ENCODE data around the gene GOLGA6C. TPM values are rescaled to one million over a fixed set of nuclear protein-coding genes. Genes with fewer than 3 reads are reported as not detected.
"Not testable (repeated sequence)": the region's sequence is repeated elsewhere in the genome, so short reads cannot be mapped to it uniquely, and the experiment has no call there.

Gene GOLGA6C
- total and polyA plus RNA-seq, 10 donors, result not detected

DNA sequence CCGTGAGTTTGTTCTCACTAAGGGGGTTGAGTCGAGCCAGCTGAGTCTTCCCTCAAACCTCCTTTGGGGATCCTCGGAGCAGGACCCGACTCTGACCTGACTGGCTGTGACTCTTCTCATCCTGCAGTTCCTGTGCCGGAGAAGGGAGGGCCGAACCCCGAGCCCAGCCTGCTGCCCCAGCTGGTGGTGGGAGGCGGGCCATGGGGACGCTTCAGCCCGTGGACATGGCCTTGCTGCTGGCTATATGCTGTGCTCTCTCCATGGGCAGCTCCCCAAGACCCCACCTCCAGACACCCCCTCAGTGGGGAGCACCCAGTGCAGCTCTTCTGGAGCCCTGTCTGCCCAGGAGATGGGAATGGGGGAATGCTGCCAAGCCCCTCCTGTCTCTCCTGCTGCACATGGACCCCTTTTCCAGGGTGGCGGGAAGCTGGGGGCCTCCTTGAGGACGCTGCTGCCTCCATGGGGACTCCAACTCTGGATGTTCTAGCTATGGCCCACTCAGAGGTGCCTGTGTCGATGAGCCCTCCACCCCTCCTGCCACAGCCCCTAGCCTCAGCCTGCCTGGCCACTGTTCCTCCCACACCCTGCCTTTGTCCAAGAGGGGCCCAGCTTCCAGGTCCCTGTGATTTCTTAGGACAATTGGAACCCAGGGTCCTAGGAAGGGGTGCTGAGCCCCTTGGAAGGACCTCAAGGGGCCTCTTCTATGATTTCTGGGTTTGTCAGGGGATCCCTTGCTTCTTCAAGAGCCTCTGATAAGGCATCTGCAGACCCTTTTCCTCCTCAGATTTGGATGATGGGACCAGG, 43.6 kb upstream of the GOLGA6C start:
- Histone ChIP-seq H3K36me3 (peaks cover 0 to 54% (median 47%) of the 10 kb centered on the region in 6 donors), H3K27me3 (replicated peaks in 1 of 7) (no peaks in the 10 kb centered on the region), H3K4me3 (no peak overlapping the region), H3K4me1 (peaks cover 7 to 45% (median 21%) of the 10 kb centered on the region in 6 donors), H3K9me3 (no peaks in the 10 kb centered on the region), H3K27ac (no peak overlapping the region)
- WGBS, 5 donors, result 78 to 82% (median 79%) methylated on average over 10 to 13 of the region's 13 CpGs
- no peak for DNase-seq
- intact Hi-C loops (cut with DNase I; ENCODE audit: low total_unique reads), result no loop called here
- peak in 2 of 3 donors; percentile 23 to 70 for TF ChIP-seq POLR2AphosphoS5 (IDR thresholded peaks at IDR 0.05)
- TF ChIP-seq, protein P1, sequence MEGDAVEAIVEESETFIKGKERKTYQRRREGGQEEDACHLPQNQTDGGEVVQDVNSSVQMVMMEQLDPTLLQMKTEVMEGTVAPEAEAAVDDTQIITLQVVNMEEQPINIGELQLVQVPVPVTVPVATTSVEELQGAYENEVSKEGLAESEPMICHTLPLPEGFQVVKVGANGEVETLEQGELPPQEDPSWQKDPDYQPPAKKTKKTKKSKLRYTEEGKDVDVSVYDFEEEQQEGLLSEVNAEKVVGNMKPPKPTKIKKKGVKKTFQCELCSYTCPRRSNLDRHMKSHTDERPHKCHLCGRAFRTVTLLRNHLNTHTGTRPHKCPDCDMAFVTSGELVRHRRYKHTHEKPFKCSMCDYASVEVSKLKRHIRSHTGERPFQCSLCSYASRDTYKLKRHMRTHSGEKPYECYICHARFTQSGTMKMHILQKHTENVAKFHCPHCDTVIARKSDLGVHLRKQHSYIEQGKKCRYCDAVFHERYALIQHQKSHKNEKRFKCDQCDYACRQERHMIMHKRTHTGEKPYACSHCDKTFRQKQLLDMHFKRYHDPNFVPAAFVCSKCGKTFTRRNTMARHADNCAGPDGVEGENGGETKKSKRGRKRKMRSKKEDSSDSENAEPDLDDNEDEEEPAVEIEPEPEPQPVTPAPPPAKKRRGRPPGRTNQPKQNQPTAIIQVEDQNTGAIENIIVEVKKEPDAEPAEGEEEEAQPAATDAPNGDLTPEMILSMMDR (IDR thresholded peaks at IDR 0.05 in 8 of 11, conservative IDR thresholded peaks at IDR 0.05 in 3 of 11), result no peak

DNA sequence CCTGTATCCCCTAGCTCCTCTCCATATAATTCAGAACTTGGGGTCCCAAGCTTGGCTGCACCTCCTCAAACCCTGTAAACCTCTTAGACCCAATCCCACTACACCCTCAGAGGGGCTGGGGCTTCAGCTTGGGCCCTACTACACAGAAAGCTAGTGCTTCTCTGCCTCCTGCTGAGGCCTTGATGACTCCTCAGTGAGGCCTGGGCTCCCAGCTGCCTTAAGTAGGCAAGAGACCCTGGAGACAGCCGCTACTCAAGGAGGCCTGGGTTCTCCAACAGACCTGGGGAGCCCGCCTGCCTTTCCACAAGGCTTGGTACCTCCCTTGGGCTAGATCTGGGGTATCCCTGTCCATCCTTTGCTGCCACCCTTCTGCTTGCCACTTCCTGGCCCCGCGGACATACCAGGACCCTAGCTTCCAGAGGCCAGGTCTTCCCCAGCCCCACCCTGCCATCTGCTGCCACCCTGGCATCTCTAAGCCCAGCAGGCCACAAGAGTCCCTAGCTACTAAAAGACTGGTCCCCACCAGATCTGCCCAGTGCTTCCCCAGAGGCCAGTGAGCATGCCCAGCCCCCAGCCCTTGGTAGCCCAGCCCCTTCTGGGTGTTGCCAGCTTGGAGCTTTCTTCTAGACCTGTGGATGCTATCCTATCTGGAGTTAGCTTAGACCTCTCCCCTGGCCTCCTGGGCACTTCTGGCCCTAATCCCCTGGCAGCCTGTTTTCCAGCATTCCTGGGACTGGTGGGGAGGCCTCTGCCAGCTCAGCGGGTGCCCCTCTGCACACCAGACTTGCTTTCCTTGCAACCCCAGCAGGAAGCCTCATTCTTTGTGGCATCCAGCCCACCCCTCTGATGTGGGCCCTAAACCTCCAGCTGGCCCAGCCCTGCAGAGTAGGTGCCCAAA, 42.8 kb upstream of the GOLGA6C start:
- Histone ChIP-seq H3K36me3 (peaks cover 0 to 45% (median 39%) of the 10 kb centered on the region in 6 donors), H3K27me3 (replicated peaks in 1 of 7) (no peaks in the 10 kb centered on the region), H3K9me3 (no peaks in the 10 kb centered on the region), H3K4me1 (peaks cover 3 to 43% (median 14%) of the 10 kb centered on the region in 6 donors), H3K27ac (no peak overlapping the region), H3K4me3 (no peak overlapping the region)
- intact Hi-C loops (cut with DNase I; ENCODE audit: low total_unique reads), result no loop called here
- no peak for DNase-seq
- TF ChIP-seq POLR2A (IDR thresholded peaks at IDR 0.05), result no peak
- TF ChIP-seq POLR2AphosphoS5 (IDR thresholded peaks at IDR 0.05), result peak; percentile 4 to 58 (median 5)
- 88 to 96% (median 93%) methylated on average over 5 of the region's 5 CpGs for WGBS, 5 donors

DNA sequence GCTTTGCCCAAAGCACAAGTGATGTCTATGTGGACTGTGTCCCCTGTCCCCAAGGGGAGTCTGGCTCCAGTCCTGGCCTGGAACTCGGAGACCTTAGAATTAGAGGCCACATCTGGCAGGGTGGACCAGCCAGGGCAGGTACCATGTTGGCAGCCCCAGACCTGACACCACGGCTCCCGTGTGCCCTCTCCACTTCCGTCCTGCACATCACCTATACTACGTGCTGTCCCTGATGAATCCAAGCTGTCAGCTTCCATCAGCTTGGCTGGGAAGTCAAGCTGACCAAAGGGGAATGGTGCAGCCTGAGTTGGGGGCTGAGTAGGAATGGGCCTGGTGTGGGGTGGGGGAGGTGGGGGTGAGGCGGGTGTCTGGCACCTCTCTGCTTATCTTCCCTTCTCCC, 41.1 kb upstream of the GOLGA6C start:
- Histone ChIP-seq H3K27me3 (replicated peaks in 1 of 7) (no peaks in the 10 kb centered on the region), H3K9me3 (no peaks in the 10 kb centered on the region), H3K4me1 (peaks cover 0 to 26% (median 2%) of the 10 kb centered on the region in 6 donors), H3K4me3 (no peak overlapping the region), H3K27ac (no peak overlapping the region), H3K36me3 (peaks cover 0 to 29% (median 22%) of the 10 kb centered on the region in 6 donors)
- TF ChIP-seq, protein P1 (IDR thresholded peaks at IDR 0.05 in 8 of 11, conservative IDR thresholded peaks at IDR 0.05 in 3 of 11), result no peak
- no peak for TF ChIP-seq POLR2A (IDR thresholded peaks at IDR 0.05)
- no peak for TF ChIP-seq POLR2AphosphoS5 (IDR thresholded peaks at IDR 0.05)
- 79 to 90% (median 88%) methylated on average over 4 to 6 of the region's 6 CpGs for WGBS, 5 donors
- no peak for DNase-seq
- intact Hi-C loops (cut with DNase I; ENCODE audit: low total_unique reads), result no loop called here

DNA sequence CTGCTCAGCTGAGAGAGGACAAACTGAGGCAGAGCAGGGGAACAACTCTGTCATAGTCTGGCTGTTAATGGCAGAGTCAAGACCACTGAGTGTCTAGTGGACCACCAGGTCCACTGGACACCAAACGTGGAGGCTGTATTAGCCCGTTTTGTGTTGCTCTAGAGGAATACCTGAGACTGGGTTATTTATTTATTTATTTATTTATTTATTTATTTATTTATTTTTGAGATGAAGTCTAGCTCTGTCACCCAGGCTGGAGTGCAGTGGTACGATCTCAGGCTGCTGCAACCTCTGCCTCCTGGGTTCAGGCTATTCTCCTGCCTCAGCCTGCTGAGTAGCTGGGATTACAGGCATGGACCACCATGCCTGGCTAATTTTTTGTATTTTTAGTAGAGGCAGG, 40.6 kb upstream of the GOLGA6C start:
- H3K9me3 ChIP-seq; DNase-seq; H3K27me3 ChIP-seq (replicated peaks in 1 of 7); H3K4me3 ChIP-seq; H3K27ac ChIP-seq; intact Hi-C loops (cut with DNase I; ENCODE audit: low total_unique reads): not testable (repeated sequence)
- H3K36me3 ChIP-seq, result peaks cover 0 to 23% (median 17%) of the 10 kb centered on the region in 6 donors
- WGBS, 5 donors, result 88 to 94% (median 91%) methylated on average over 3 of the region's 3 CpGs
- H3K4me1 ChIP-seq, result peaks cover 0 to 21% (median 0%) of the 10 kb centered on the region in 6 donors

DNA sequence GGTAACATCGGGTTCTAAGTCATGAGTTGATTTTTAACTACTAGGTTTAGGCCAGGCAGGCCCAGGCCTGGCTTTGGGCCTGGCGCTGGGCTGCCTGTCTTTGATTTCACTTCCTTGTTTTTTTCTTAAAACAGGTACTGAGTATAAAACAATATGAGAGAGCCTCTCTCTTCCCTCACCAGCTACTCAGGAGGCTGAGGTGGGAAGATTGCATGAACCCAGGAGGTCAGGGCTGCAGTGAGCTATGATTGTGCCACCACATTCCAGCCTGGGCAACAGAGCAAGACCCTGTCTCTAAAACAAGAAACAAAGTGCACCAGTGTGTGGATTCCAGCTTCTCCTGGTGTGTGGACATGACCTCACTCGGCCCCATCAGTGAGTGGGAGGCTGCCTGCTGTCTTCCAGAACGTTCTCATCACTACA, 38.6 kb upstream of the GOLGA6C start:
- 56 to 74% (median 65%) methylated on average over 3 to 4 of the region's 4 CpGs for WGBS, 5 donors
- H3K27me3 ChIP-seq (replicated peaks in 1 of 7); intact Hi-C loops (cut with DNase I; ENCODE audit: low total_unique reads); DNase-seq; H3K9me3 ChIP-seq; H3K36me3 ChIP-seq; H3K4me3 ChIP-seq: not testable (repeated sequence)
- H3K27ac ChIP-seq, result peak overlapping the region in 2 of 8 donors; percentile 31 to 51
- peaks cover 0 to 13% (median 0%) of the 10 kb centered on the region in 6 donors for H3K4me1 ChIP-seq

Measured in spleen (tissue), 11 donors.